ENCODE measurements around the gene TDG. TPM values are rescaled to one million over a fixed set of nuclear protein-coding genes. Genes with fewer than 3 reads are reported as not detected.
"Not testable (repeated sequence)": the region's sequence is repeated elsewhere in the genome, so short reads cannot be mapped to it uniquely, and the experiment has no call there.

The TDG gene
- total and polyA plus RNA-seq, 5 donors = 9.8 to 17.7 (median 12.4) TPM

DNA sequence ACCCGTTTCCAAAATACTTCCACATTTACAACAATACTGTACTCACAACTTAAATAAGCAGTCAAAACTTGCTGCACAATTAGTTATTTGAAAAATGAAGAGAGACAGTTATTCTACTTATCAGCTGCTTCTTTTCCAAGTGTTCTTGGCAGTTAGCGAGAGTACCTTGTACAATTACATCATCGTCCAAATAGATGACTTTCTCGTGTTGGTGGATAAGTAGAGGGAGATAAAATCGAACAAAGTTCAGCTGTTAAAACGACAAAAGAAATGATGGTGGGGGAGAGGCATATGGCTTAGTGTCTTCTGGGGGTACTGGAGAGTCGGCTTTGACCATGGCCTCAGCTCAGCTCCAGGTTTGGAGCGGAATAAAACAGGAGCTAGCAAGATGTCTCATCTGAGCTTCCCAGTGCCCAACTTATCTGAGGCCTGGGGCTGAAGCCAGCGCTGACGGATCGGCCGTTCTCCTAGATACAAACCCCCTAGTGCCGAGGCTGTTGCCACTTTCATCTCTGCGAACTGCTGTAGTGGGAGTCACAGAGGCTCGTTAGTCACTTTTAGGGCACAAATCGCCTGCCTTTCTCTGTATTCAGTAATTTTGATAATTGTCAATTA, 31.7 kb downstream of the TDG start:
- Histone ChIP-seq H3K27me3 (ENCODE audit: control insufficient read depth, insufficient read depth) (no peaks in the 10 kb centered on the region), H3K4me3 (ENCODE audit: low read length) (peak overlapping the region; percentile 9), H3K27ac (ENCODE audit: low read length) (peak overlapping the region; percentile 42), H3K4me1 (ENCODE audit: control insufficient read depth, insufficient read depth, low read length) (no peaks in the 10 kb centered on the region), H3K9me3 (ENCODE audit: control insufficient read depth, low read length) (no peaks in the 10 kb centered on the region)
- WGBS = 27% methylated on average over 16 of the region's 16 CpGs
- DNase-seq (peak; percentile 47 to 84 (median 73)), ATAC-seq (peak; percentile 73 to 76)
- intact Hi-C loops (cut with DNase I) = no loop called here

DNA sequence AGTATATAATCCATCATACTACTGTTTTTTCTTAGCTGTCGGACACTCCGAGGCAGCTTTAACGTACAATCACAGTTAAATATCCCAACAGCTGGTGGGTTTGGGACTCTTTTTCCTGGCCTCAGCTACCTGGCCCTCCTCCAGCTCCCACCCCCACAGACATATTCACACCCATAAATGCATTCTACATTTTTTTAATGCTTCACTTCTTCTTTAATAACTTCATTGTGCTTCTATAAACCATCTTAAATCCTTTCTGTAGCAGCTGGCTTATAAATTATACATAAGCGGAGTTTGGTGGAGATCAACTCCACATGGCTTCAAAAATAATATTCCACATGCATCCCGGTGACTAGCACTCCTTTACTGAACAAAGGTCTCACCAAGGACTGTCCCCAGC, 33.3 kb downstream of the TDG start:
- Histone ChIP-seq H3K27me3 (ENCODE audit: control insufficient read depth, insufficient read depth) (no peaks in the 10 kb centered on the region), H3K9me3 (ENCODE audit: control insufficient read depth, low read length) (no peaks in the 10 kb centered on the region), H3K27ac (ENCODE audit: low read length) (no peak overlapping the region), H3K4me3 (ENCODE audit: low read length) (no peak overlapping the region), H3K4me1 (ENCODE audit: control insufficient read depth, insufficient read depth, low read length) (no peaks in the 10 kb centered on the region)
- 73% methylated on average over 5 of the region's 5 CpGs for WGBS
- ATAC-seq = no peak
- DNase-seq = no peak
- intact Hi-C loops (cut with DNase I) = no loop called here

DNA sequence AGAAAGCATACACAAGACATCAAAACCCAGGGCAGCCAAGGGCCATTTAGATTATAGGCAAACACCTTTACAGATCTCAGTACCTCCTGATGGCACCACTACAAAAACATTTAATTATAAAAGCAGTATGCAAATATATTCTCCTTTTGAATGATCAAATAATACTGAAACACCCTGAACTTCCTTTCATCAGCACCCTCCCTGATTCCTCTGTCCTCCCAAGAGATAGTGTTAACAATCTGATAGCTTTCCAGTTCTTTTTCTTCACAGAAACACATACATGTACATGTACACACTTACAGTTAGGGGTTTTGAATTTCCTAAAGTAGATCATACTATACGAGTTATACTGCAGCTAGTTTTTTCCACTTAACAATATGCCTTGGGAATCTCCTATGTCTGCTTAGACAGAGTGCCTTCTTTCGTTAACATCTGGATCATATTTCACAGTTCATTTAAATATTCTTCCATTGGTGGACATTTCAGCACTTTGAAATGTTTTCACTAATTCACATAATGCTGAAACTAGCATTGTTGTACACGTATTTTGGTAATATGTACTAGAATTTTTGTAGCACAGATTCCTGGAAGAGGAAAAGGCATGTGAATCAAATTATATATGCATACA, 35.2 kb downstream of the TDG start:
- Histone ChIP-seq H3K4me3 (ENCODE audit: low read length) (no peak overlapping the region), H3K27me3 (ENCODE audit: control insufficient read depth, insufficient read depth) (no peaks in the 10 kb centered on the region), H3K9me3 (ENCODE audit: control insufficient read depth, low read length) (no peaks in the 10 kb centered on the region), H3K27ac (ENCODE audit: low read length) (no peak overlapping the region), H3K4me1 (ENCODE audit: control insufficient read depth, insufficient read depth, low read length) (no peaks in the 10 kb centered on the region)
- no peak for ATAC-seq
- 58% methylated on average over 3 of the region's 3 CpGs for WGBS
- intact Hi-C loops (cut with DNase I) = no loop called here
- DNase-seq = no peak

DNA sequence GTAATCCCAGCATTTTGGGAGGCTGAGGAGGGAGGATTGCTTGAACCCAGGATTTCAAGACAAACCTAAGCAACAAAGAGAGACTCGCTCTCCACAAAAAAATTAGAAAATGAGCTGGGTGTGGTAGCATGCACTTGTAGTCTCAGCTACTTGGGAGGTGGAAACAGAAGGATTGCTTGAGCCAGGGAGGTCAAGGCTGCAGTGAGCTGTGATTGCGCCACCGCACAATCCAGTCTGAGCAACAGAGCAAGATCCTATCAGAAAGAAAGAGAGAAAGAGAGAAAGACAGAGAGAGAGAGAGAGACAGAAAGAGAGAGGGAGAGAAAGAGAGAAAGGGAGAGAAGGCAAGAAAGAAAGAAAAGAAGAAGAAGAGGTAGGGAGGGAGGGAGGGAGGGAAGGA, 37.0 kb downstream of the TDG start:
- ATAC-seq (no peak), DNase-seq (no peak)
- H3K27me3 ChIP-seq (ENCODE audit: control insufficient read depth, insufficient read depth) = no peaks in the 10 kb centered on the region
- no peaks in the 10 kb centered on the region for H3K4me1 ChIP-seq (ENCODE audit: control insufficient read depth, insufficient read depth, low read length)
- no peaks in the 10 kb centered on the region for H3K9me3 ChIP-seq (ENCODE audit: control insufficient read depth, low read length)
- H3K4me3 ChIP-seq (ENCODE audit: low read length) = no peak overlapping the region
- WGBS = 96% methylated on average over 3 of the region's 3 CpGs
- H3K27ac ChIP-seq (ENCODE audit: low read length) = no peak overlapping the region
- intact Hi-C loops (cut with DNase I) = no loop called here

DNA sequence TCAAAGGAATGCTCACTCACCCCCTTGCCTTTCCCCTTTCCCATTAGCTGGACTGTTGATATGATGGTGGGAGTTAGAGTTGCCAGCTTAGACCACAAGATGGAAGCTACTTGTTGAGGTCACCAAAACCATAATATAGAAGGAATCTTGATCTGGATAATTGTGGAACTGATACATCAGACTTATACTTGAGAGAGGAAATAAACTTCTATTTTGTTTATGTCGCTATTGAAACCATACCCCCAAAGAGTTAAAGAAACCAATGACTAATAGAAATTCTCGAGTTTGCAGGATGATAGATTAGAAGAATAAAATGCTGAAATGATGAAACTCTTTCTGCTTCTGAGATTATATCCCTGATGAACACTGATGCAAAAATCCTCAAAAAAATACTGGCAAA, 37.9 kb downstream of the TDG start:
- Histone ChIP-seq H3K4me1 (ENCODE audit: control insufficient read depth, insufficient read depth, low read length) (no peaks in the 10 kb centered on the region), H3K27me3 (ENCODE audit: control insufficient read depth, insufficient read depth) (no peaks in the 10 kb centered on the region), H3K27ac (ENCODE audit: low read length) (no peak overlapping the region), H3K9me3 (ENCODE audit: control insufficient read depth, low read length) (no peaks in the 10 kb centered on the region), H3K4me3 (ENCODE audit: low read length) (no peak overlapping the region)
- DNase-seq (no peak), ATAC-seq (no peak)
- intact Hi-C loops (cut with DNase I) = no loop called here
- 73% methylated on average over 2 of the region's 2 CpGs for WGBS

DNA sequence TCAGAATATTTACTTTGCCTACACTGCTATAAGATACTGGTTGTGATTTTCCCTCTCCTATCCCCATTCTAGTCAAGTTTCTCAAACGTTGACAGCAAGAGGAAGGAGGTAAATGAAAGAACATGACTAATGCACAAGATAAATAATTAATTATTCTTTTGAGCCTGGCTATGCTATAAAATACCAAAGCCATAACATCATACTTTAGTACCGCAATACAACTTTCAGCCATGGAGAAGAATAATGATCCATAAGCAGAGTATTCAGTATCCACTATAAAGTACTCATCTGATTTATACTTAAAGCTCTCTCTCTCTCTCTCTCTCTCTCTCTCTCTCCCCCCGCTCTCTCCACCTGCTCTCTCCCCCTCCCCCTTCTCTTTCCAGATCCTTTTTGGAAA, 41.3 kb downstream of the TDG start:
- no peak overlapping the region for H3K4me3 ChIP-seq (ENCODE audit: low read length)
- ATAC-seq = no peak
- WGBS = 58% methylated on average over 3 of the region's 3 CpGs

DNA sequence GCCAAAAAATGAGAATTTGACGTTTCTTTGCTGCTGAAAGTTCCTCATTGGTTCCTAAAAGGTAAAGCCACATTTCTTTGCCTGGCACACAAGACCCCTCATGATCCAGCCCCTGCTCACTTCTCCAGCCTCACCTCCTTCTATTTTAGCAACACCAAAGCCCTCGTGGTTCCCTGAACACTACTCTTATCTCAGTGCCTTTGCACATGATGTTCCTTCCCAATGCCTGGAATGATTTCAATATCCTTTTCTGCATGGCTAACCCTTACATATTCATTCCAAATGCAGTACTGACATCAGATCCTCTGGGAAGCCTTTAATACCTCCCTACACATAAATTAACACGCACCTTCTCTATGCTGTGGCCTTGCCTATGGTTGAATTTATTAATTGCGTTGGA, 44.4 kb downstream of the TDG start:
- intact Hi-C loops (cut with DNase I) = no loop called here
- Histone ChIP-seq H3K9me3 (ENCODE audit: control insufficient read depth, low read length) (no peaks in the 10 kb centered on the region), H3K4me3 (ENCODE audit: low read length) (no peak overlapping the region), H3K4me1 (ENCODE audit: control insufficient read depth, insufficient read depth, low read length) (peaks cover 6% of the 10 kb centered on the region), H3K27me3 (ENCODE audit: control insufficient read depth, insufficient read depth) (no peaks in the 10 kb centered on the region), H3K27ac (ENCODE audit: low read length) (peak overlapping the region; percentile 85)
- ATAC-seq (peak; percentile 51 to 77), DNase-seq (no peak)
- 86% methylated on average over 4 of the region's 4 CpGs for WGBS

More for the DNA sequence above, 41.3 kb downstream of the TDG start:
- Histone ChIP-seq H3K4me1 (ENCODE audit: control insufficient read depth, insufficient read depth, low read length) (peaks cover 6% of the 10 kb centered on the region), H3K27ac (ENCODE audit: low read length) (no peak overlapping the region), H3K9me3 (ENCODE audit: control insufficient read depth, low read length) (no peaks in the 10 kb centered on the region), H3K27me3 (ENCODE audit: control insufficient read depth, insufficient read depth) (no peaks in the 10 kb centered on the region)
- intact Hi-C loops (cut with DNase I) = no loop called here
- no peak for DNase-seq

DNA sequence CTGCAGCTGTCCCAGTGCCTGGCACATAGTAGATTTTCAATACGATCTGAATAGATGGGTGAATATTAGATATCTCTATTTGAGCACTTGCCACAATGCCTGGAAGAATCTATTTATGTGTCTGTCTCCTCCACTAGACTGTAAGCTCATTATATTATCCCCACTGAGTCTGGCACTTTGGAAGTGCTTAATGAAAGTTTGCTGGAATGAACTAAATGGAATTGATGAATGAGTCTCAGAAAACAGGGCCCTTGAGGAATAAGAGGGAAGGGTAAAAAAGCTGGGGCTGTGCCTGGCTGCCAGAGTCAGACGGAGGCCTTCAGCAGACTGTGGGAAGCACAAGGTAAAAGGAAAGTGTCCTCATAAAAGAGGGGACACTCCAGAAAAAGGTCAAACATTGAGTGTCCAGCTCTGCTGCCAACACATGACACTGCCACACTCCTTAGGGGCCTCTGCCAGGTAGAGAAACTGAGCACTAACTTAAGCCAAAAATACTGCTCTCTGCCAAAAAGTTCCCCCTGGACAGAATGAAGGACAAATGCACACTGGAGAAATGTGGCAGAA, 45.0 kb downstream of the TDG start:
- intact Hi-C loops (cut with DNase I) = no loop called here
- 48% methylated on average over 2 of the region's 2 CpGs for WGBS
- ATAC-seq (peak; percentile 46 to 70), DNase-seq (no peak)
- H3K4me1 ChIP-seq (ENCODE audit: control insufficient read depth, insufficient read depth, low read length) = peaks cover 6% of the 10 kb centered on the region
- H3K4me3 ChIP-seq (ENCODE audit: low read length) = no peak overlapping the region
- no peaks in the 10 kb centered on the region for H3K9me3 ChIP-seq (ENCODE audit: control insufficient read depth, low read length)
- H3K27ac ChIP-seq (ENCODE audit: low read length) = peak overlapping the region; percentile 85
- no peaks in the 10 kb centered on the region for H3K27me3 ChIP-seq (ENCODE audit: control insufficient read depth, insufficient read depth)

DNA sequence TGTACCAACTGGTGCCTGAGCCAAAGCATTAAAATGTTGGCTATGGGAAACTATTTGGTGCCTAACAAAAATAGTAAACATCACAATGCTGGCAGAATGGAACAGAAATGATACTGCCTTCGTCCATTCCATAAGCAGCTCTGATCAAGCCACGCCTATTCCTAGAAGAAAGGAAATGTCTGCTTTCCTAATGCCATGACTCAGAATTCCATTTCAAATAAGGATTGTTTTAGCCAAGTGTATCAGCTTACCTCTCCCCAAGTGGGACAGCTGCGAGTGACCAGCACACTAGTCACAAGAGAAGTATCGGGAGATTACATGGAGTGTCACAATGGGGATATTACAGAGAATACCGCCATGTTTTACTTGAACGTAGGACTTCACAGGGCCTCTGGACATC, 45.6 kb downstream of the TDG start:
- 57% methylated on average over 6 of the region's 6 CpGs for WGBS
- intact Hi-C loops (cut with DNase I) = no loop called here

DNA sequence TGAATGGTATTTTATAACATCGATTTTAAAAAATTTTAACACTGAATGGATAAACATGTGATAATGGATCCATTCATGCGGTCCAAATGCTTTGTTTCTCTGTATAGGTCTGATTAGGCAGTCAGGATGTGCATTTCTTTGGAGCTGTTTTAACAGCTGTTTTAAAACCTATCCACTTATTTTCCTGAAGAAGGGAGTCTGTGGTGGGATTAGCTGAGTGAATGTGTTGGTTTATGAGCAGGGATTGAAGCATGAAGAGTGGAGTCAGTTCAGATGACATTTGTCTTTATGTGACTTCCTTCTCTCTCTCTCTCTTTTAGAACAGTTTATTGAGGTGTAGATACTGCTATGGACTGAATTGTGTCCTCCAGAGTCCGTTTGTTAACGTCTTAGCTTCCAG, 46.7 kb downstream of the TDG start:
- 70% methylated on average over 4 of the region's 4 CpGs for WGBS
- intact Hi-C loops (cut with DNase I) = no loop called here
- Histone ChIP-seq H3K27me3 (ENCODE audit: control insufficient read depth, insufficient read depth) (no peaks in the 10 kb centered on the region), H3K9me3 (ENCODE audit: control insufficient read depth, low read length) (no peaks in the 10 kb centered on the region), H3K27ac (ENCODE audit: low read length) (no peak overlapping the region), H3K4me1 (ENCODE audit: control insufficient read depth, insufficient read depth, low read length) (peaks cover 6% of the 10 kb centered on the region), H3K4me3 (ENCODE audit: low read length) (no peak overlapping the region)
- ATAC-seq (no peak), DNase-seq (no peak)

More for the DNA sequence above, 45.6 kb downstream of the TDG start:
- H3K4me3 ChIP-seq (ENCODE audit: low read length) = no peak overlapping the region
- no peaks in the 10 kb centered on the region for H3K27me3 ChIP-seq (ENCODE audit: control insufficient read depth, insufficient read depth)
- ATAC-seq = peak; percentile 56 to 90
- DNase-seq = no peak
- H3K4me1 ChIP-seq (ENCODE audit: control insufficient read depth, insufficient read depth, low read length) = peaks cover 6% of the 10 kb centered on the region
- peak overlapping the region; percentile 13 for H3K27ac ChIP-seq (ENCODE audit: low read length)
- no peaks in the 10 kb centered on the region for H3K9me3 ChIP-seq (ENCODE audit: control insufficient read depth, low read length)

DNA sequence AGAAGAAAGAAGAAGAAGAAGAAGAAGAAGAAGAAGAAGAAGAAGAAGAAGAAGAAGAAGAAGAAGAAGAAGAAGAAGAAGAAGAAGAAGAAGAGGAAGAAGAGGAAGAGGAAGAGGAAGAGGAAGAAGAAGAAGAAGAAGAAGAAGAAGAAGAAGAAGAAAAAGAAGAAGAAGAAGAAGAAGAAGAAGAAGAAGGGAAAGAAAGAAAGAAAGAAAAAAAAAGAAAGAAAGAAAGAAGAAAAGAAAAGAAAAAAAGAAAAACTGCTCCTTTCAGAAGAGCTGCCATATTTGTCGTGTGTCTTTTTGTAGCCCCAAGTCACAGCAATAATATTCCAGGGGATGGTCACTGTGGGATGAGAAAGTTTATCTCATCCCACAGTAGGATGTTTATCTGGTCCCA, 56.2 kb downstream of the TDG start:
- intact Hi-C loops (cut with DNase I); H3K27me3 ChIP-seq (ENCODE audit: control insufficient read depth, insufficient read depth); ATAC-seq; H3K4me1 ChIP-seq (ENCODE audit: control insufficient read depth, insufficient read depth, low read length); H3K27ac ChIP-seq (ENCODE audit: low read length); H3K4me3 ChIP-seq (ENCODE audit: low read length); DNase-seq; H3K9me3 ChIP-seq (ENCODE audit: control insufficient read depth, low read length): not testable (repeated sequence)
- 84% methylated on average over 1 of the region's 1 CpG for whole genome bisulfite sequencing
